Suprapubic skin (tissue), 4 donors: ENCODE results near the gene VPS37B. TPM values are rescaled to one million over a fixed set of nuclear protein-coding genes. Genes with fewer than 3 reads are reported as not detected.
A peak's percentile ranks its signal among the peaks of the same experiment; 100 is the strongest.

ENCODE experiments used
- DNase-seq, 2 donors: peaks; one replicate each; pipeline ENCODE4 v3.0.0-alpha.2; 2019; ENCODE audit warnings: low spot score in 2 of 2
- H3K27ac ChIP-seq: fragments of 200-600 bp; sonication (generic); one replicate; pipeline ENCODE4 v1.5.1; 2019
- H3K27me3 ChIP-seq: fragments of 200-600 bp; sonication (generic); one replicate; pipeline ENCODE4 v1.5.1; 2019
- H3K36me3 ChIP-seq: fragments of 200-600 bp; sonication (generic); one replicate; pipeline ENCODE4 v1.5.1; 2019
- H3K4me1 ChIP-seq: fragments of 200-600 bp; sonication (generic); one replicate; pipeline ENCODE4 v1.5.1; 2019
- H3K4me3 ChIP-seq: fragments of 200-600 bp; sonication (generic); one replicate; pipeline ENCODE4 v1.5.1; 2019; ENCODE audit warnings: mild to moderate bottlenecking
- H3K9me3 ChIP-seq: fragments of 200-600 bp; sonication (generic); one replicate; pipeline ENCODE4 v1.5.1; 2019
- CTCF ChIP-seq, 2 donors: fragments of 200-600 bp in 1 of 2; fragments of 450-650 bp in 1 of 2; sonication (generic) in 1 of 2; IDR thresholded peaks; one replicate each; pipeline ENCODE4 v1.5.1; 2016 to 2019; ENCODE audit warnings: antibody characterized with exemption in 2 of 2, mild to moderate bottlenecking in 1 of 2, moderate library complexity in 1 of 2
- EP300 ChIP-seq: sonication (generic); formaldehyde crosslinking; IDR thresholded peaks from one replicate; pipeline ENCODE4 v1.6.1; 2017; ENCODE audit warnings: antibody characterized with exemption
- POLR2A ChIP-seq, 2 donors: fragments of 450-650 bp; IDR thresholded peaks; one replicate each; pipeline ENCODE4 v1.6.1; 2017; ENCODE audit warnings: antibody characterized with exemption in 2 of 2, mild to moderate bottlenecking in 2 of 2, moderate library complexity in 2 of 2
- POLR2AphosphoS5 ChIP-seq, 3 donors: sonication (generic); formaldehyde crosslinking; IDR thresholded peaks; one replicate each; pipeline ENCODE4 v1.6.1; 2017; ENCODE audit warnings: antibody characterized with exemption in 3 of 3
- whole genome bisulfite sequencing: methylation state at CpG from one replicate; pipeline ENCODE4 v1.1.5; 2018; 5-methylcytosine and 5-hydroxymethylcytosine counted together
- total RNA-seq, 4 donors: library from RNA; depleted of rRNA; stranded (reverse); fragments of >200 nt; gene quantifications; one replicate each; pipeline ENCODE4 v1.1.0, GENCODE V29; 2016

Gene VPS37B
- total RNA-seq, 4 donors from 2014 or later, result 42.0 to 67.1 (median 63.0) TPM

GRCh38 chr12:122841544-122842321 is 54.2 kb downstream of the VPS37B start:
- no peak overlapping the region for H3K4me3 ChIP-seq
- no peaks in the 10 kb centered on the region for H3K9me3 ChIP-seq
- peak overlapping the region; percentile 65 for H3K27ac ChIP-seq
- peaks cover 66% of the 10 kb centered on the region for H3K4me1 ChIP-seq
- 61% methylated on average over 19 of the region's 23 CpGs for WGBS
- DNase-seq, result peak in 1 of 2 donors; percentile 68
- TF ChIP-seq EP300 (no peak), CTCF (IDR thresholded peaks at IDR 0.05) (no peak), POLR2AphosphoS5 (IDR thresholded peaks at IDR 0.05) (no peak), POLR2A (IDR thresholded peaks at IDR 0.05) (no peak)
- H3K27me3 ChIP-seq, result no peaks in the 10 kb centered on the region
- no peaks in the 10 kb centered on the region for H3K36me3 ChIP-seq

GRCh38 chr12:122840580-122841513 is 55.1 kb downstream of the VPS37B start:
- Histone ChIP-seq H3K4me1 (peaks cover 60% of the 10 kb centered on the region), H3K9me3 (no peaks in the 10 kb centered on the region), H3K4me3 (no peak overlapping the region), H3K27ac (peak overlapping the region; percentile 65), H3K27me3 (no peaks in the 10 kb centered on the region), H3K36me3 (no peaks in the 10 kb centered on the region)
- no peak for DNase-seq
- TF ChIP-seq POLR2A (IDR thresholded peaks at IDR 0.05) (no peak), CTCF (IDR thresholded peaks at IDR 0.05) (no peak), EP300 (no peak), POLR2AphosphoS5 (IDR thresholded peaks at IDR 0.05) (no peak)
- WGBS, result 76% methylated on average over 18 of the region's 26 CpGs

- no peaks in the 10 kb centered on the region for H3K27me3 ChIP-seq
- TF ChIP-seq EP300 (no peak), CTCF (IDR thresholded peaks at IDR 0.05) (no peak)
- H3K4me1 ChIP-seq, result peaks cover 56% of the 10 kb centered on the region
- 92% methylated on average over 14 of the region's 18 CpGs for WGBS
- no peaks in the 10 kb centered on the region for H3K9me3 ChIP-seq
- DNase-seq, result no peak
- no peak overlapping the region for H3K4me3 ChIP-seq
- H3K27ac ChIP-seq, result peak overlapping the region; percentile 65
- no peaks in the 10 kb centered on the region for H3K36me3 ChIP-seq
Observed at GRCh38 chr12:122839907-122840554, 55.9 kb downstream of the VPS37B start.

- peaks cover 64% of the 10 kb centered on the region for H3K4me1 ChIP-seq
- no peaks in the 10 kb centered on the region for H3K9me3 ChIP-seq
- no peak overlapping the region for H3K4me3 ChIP-seq
- DNase-seq, result no peak
- H3K27ac ChIP-seq, result peak overlapping the region; percentile 95
- WGBS, result 90% methylated on average over 5 of the region's 5 CpGs
- TF ChIP-seq CTCF (IDR thresholded peaks at IDR 0.05) (no peak), EP300 (no peak), POLR2AphosphoS5 (IDR thresholded peaks at IDR 0.05) (no peak)
- H3K36me3 ChIP-seq, result no peaks in the 10 kb centered on the region
- no peaks in the 10 kb centered on the region for H3K27me3 ChIP-seq
Observed at GRCh38 chr12:122838841-122839240, 57.1 kb downstream of the VPS37B start.
